Neuronal stem cell (in vitro differentiated cells): ENCODE data around the gene ABCD1. TPM values are rescaled to one million over a fixed set of nuclear protein-coding genes. Genes with fewer than 3 reads are reported as not detected.
"Not testable (repeated sequence)": the region's sequence is repeated elsewhere in the genome, so short reads cannot be mapped to it uniquely, and the experiment has no call there.

Experiments
- DNase-seq: peaks from one replicate; pipeline ENCODE4 v3.0.0-alpha.2; 2013; ENCODE audit warnings: low spot score
- H2AFZ ChIP-seq: one replicate; pipeline ENCODE4 v1.6.1; 2013; ENCODE audit warnings: mild to moderate bottlenecking, low read length, inconsistent platforms
- H2AK5ac ChIP-seq: 2 replicates; pipeline ENCODE4 v1.6.1; 2013; ENCODE audit warnings: low read depth, mild to moderate bottlenecking, inconsistent platforms, low read length, moderate library complexity, mixed read lengths
- H2BK120ac ChIP-seq: 2 replicates; pipeline ENCODE4 v1.6.1; 2013; ENCODE audit warnings: low read depth, mild to moderate bottlenecking, inconsistent platforms, low read length, moderate library complexity, mixed read lengths
- H2BK12ac ChIP-seq: one replicate; pipeline ENCODE4 v1.6.1; 2013; ENCODE audit warnings: low read length, inconsistent platforms
- H2BK15ac ChIP-seq: 2 replicates; pipeline ENCODE4 v1.6.1; 2013; ENCODE audit warnings: mild to moderate bottlenecking, low read length, inconsistent platforms, mixed read lengths
- H2BK5ac ChIP-seq: one replicate; pipeline ENCODE4 v1.6.1; 2013; ENCODE audit warnings: inconsistent platforms, mild to moderate bottlenecking, low read length, moderate library complexity
- H3K14ac ChIP-seq: one replicate; pipeline ENCODE4 v1.6.1; 2013; ENCODE audit warnings: low read length, inconsistent platforms
- H3K18ac ChIP-seq: 2 replicates; pipeline ENCODE4 v1.6.1; 2013; ENCODE audit warnings: low read length, inconsistent platforms
- H3K23ac ChIP-seq: 2 replicates; pipeline ENCODE4 v1.6.1; 2013; ENCODE audit warnings: low read depth, mild to moderate bottlenecking, mixed read lengths, low read length, inconsistent platforms; ENCODE audit not compliant: poor library complexity
- H3K27ac ChIP-seq: replicated peaks from 3 replicates; pipeline ENCODE4 v1.5.1; 2013; ENCODE audit warnings: low read length, inconsistent platforms
- H3K27me3 ChIP-seq, 3 experiments: 2 replicates each; pipeline ENCODE4 v1.6.1; 2013; ENCODE audit warnings: low read length in 3 of 3, mild to moderate bottlenecking in 2 of 3, inconsistent platforms in 1 of 3, low read depth in 1 of 3, mixed read lengths in 1 of 3, moderate library complexity in 1 of 3; ENCODE audit not compliant: control insufficient read depth in 3 of 3, insufficient read depth in 3 of 3
- H3K36me3 ChIP-seq, 2 donors: replicated peaks in 1 of 2; 2 replicates each; pipeline ENCODE4 v1.6.1; 2013; ENCODE audit warnings: low read length in 2 of 2; ENCODE audit not compliant: control insufficient read depth in 2 of 2, insufficient read depth in 2 of 2
- H3K4ac ChIP-seq: 2 replicates; pipeline ENCODE4 v1.6.1; 2013; ENCODE audit warnings: inconsistent platforms, mild to moderate bottlenecking, low read length, moderate library complexity
- H3K4me1 ChIP-seq, 2 donors: 1 replicate in 1 of 2; 2 replicates in 1 of 2; pipeline ENCODE4 v1.6.1; 2013; ENCODE audit warnings: low read length in 2 of 2, low read depth in 1 of 2; ENCODE audit not compliant: control insufficient read depth in 2 of 2, insufficient read depth in 1 of 2
- H3K4me2 ChIP-seq: one replicate; pipeline ENCODE4 v1.6.1; 2013; ENCODE audit warnings: mild to moderate bottlenecking, low read length, inconsistent platforms; ENCODE audit not compliant: insufficient read depth, poor library complexity, severe bottlenecking
- H3K4me3 ChIP-seq, 2 donors: 2 replicates each; pipeline ENCODE4 v1.5.1; 2013; ENCODE audit warnings: low read length in 2 of 2, mild to moderate bottlenecking in 2 of 2, inconsistent platforms in 1 of 2, moderate library complexity in 1 of 2
- H3K79me1 ChIP-seq: one replicate; pipeline ENCODE4 v1.6.1; 2013; ENCODE audit warnings: low read depth, mild to moderate bottlenecking, inconsistent platforms, low read length, moderate library complexity
- H3K9ac ChIP-seq: one replicate; pipeline ENCODE4 v1.6.1; 2013; ENCODE audit warnings: mild to moderate bottlenecking, low read depth, low read length, inconsistent platforms; ENCODE audit not compliant: poor library complexity
- H3K9me3 ChIP-seq, 2 donors: replicated peaks in 1 of 2; 2 replicates each; pipeline versions ENCODE3 to v1.6.1; 2013; ENCODE audit warnings: low read length in 2 of 2, mild to moderate bottlenecking in 2 of 2, inconsistent platforms in 1 of 2, low read depth in 1 of 2, mixed read lengths in 1 of 2, moderate library complexity in 1 of 2; ENCODE audit not compliant: control insufficient read depth in 2 of 2, insufficient read depth in 1 of 2
- H4K8ac ChIP-seq: one replicate; pipeline ENCODE4 v1.6.1; 2013; ENCODE audit warnings: low read depth, mild to moderate bottlenecking, inconsistent platforms, low read length, moderate library complexity
- H4K91ac ChIP-seq: one replicate; pipeline ENCODE4 v1.6.1; 2013; ENCODE audit warnings: low read length, low read depth, mild to moderate bottlenecking, inconsistent platforms; ENCODE audit not compliant: poor library complexity
- WGBS, 2 donors: extraction: QIAGEN DNeasy Blood & Tissue Kit; methylation state at CpG; one replicate each; pipeline ENCODE4 v1.1.7; 2013; ENCODE audit warnings: missing lambda C conversion rate in 2 of 2, mixed read lengths in 1 of 2; ENCODE audit not compliant: insufficient read length in 2 of 2, insufficient replicate concordance in 1 of 2; ENCODE audit errors: extremely low coverage in 2 of 2; 5-methylcytosine and 5-hydroxymethylcytosine counted together
- polyA plus RNA-seq, 2 experiments: library from polyadenylated mRNA; stranded (reverse); fragments of 200-250 nt; gene quantifications; one replicate each; pipeline ENCODE4 v1.2.3, GENCODE V29; 2013

ABCD1 gene
- polyA plus RNA-seq (2013, experiment 1 of 2) = 4.4 TPM
- 4.2 TPM for polyA plus RNA-seq (2013, experiment 2 of 2)

DNA sequence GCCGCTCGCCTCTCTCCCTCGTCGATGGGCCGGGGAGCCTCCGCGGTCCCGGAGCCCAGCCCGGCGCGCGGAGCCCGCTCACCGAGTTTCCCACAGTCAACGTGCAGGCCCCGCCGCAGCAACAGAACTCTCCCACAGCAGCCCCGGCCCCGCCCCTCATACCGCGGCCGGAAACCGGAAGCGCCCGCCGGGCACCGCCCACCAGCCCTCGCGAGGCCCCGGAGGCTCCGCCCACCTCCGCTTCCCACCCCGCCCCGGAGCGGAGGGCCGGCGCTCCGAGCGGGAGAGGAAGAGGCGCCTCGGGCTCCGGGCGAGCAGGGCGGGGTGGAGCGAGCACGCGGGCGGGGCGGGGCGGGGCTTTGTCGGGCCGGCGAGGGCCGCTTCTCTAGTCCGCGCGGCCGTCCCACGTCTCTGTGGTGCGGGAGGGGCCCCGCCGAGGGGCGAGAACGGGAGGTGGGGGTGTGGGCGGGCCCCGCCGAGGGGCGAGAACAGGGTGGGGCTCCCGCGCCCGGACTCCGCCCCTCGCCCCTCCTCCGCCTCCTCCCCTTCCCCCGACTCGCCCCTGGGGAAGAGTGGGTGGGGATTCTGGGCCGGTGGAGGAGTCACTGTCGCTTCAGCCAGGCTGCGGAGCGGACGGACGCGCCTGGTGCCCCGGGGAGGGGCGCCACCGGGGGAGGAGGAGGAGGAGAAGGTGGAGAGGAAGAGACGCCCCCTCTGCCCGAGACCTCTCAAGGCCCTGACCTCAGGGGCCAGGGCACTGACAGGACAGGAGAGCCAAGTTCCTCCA lies at the start of gene ABCD1, which contains the start of gene BCAP31:
TSS of gene ABCD1 (plus strand) at position 605 of the 787 bp plus-strand sequence. CDS start 411 bp downstream, outside the sequence.
TSS of gene BCAP31 (minus strand) at position 136 of the 787 bp plus-strand sequence. CDS start 1,143 bp downstream, outside the sequence.
- Histone ChIP-seq H2BK5ac (no peak within 1 kb of the TSS), H4K91ac (no peak within 1 kb of the TSS), H3K14ac (peak within 1 kb of the TSS; percentile 38), H3K4me2 (peak within 1 kb of the TSS; percentile 54), H2BK15ac (no peak within 1 kb of the TSS), H3K18ac (peak within 1 kb of the TSS; percentile 71), H2BK12ac (no peak within 1 kb of the TSS), H3K36me3 (peaks cover 7 to 29% of the 10 kb centered on the region in 2 donors), H4K8ac (no peak within 1 kb of the TSS), H3K4ac (no peak within 1 kb of the TSS), H2AFZ (peak within 1 kb of the TSS; percentile 76), H3K27me3 (peaks cover 0 to 4% (median 0%) of the 10 kb centered on the region in 3 experiments), H3K79me1 (peaks cover 5% of the 10 kb centered on the region), H3K9me3 (no peaks in the 10 kb centered on the region), H3K4me3 (peak within 1 kb of the TSS; percentile 66 to 88), H3K4me1 (peaks cover 19 to 21% of the 10 kb centered on the region in 2 donors), H3K9ac (peak within 1 kb of the TSS; percentile 91), H2BK120ac (no peak within 1 kb of the TSS), H3K23ac (no peak within 1 kb of the TSS), H3K27ac (peak within 1 kb of the TSS; percentile 31), H2AK5ac (peak within 1 kb of the TSS; percentile 63)
- no CpG with 5 or more reads among the region's 88 CpGs for WGBS, 2 donors
- DNase-seq = peak; percentile 84

- H2BK12ac ChIP-seq = no peak overlapping the region
- no CpG with 5 or more reads among the region's 12 CpGs for WGBS, 2 donors
- H2AK5ac ChIP-seq = peak overlapping the region; percentile 70
Observed at GRCh38 chrX:153681175-153681574, 43.5 kb upstream of the ABCD1 start.

GRCh38 chrX:153683486-153683885 lies 41.2 kb upstream of the ABCD1 start:
- peak overlapping the region; percentile 83 for H3K27ac ChIP-seq

More at GRCh38 chrX:153681175-153681574, 43.5 kb upstream of the ABCD1 start:
- Histone ChIP-seq H3K4ac (no peak overlapping the region), H2BK120ac (no peak overlapping the region), H3K14ac (no peak overlapping the region), H2BK15ac (no peak overlapping the region), H3K4me1 (peaks cover 9 to 13% of the 10 kb centered on the region in 2 donors), H3K4me2 (no peak overlapping the region), H3K9ac (no peak overlapping the region), H3K27ac (no peak overlapping the region), H3K4me3 (no peak overlapping the region), H4K8ac (no peak overlapping the region), H2AFZ (no peak overlapping the region), H4K91ac (no peak overlapping the region), H3K9me3 (peaks cover 0 to 2% of the 10 kb centered on the region in 2 donors), H3K79me1 (peaks cover 6% of the 10 kb centered on the region), H3K23ac (no peak overlapping the region), H3K27me3 (peaks cover 0 to 4% (median 0%) of the 10 kb centered on the region in 3 experiments), H3K18ac (peak overlapping the region; percentile 6), H2BK5ac (no peak overlapping the region), H3K36me3 (no peaks in the 10 kb centered on the region)
- no peak for DNase-seq

More at GRCh38 chrX:153683486-153683885, 41.2 kb upstream of the ABCD1 start:
- H2BK5ac ChIP-seq, H2BK12ac ChIP-seq, H3K4me3 ChIP-seq, H2AK5ac ChIP-seq, H3K4ac ChIP-seq, H4K91ac ChIP-seq, H3K18ac ChIP-seq, H4K8ac ChIP-seq, H3K9me3 ChIP-seq, H3K27me3 ChIP-seq, H3K14ac ChIP-seq, H3K9ac ChIP-seq, H2BK120ac ChIP-seq, DNase-seq, H2AFZ ChIP-seq, H3K79me1 ChIP-seq, H3K36me3 ChIP-seq, H3K23ac ChIP-seq, H2BK15ac ChIP-seq, H3K4me2 ChIP-seq: not testable (repeated sequence)
- peaks cover 13 to 19% of the 10 kb centered on the region in 2 donors for H3K4me1 ChIP-seq
- WGBS, 2 donors = no CpG with 5 or more reads among the region's 8 CpGs
